Activated naive CD4-positive, alpha-beta T cell treated with anti-CD3 and anti-CD28 coated beads, Interleukin-2, amount 10 ng/mL, durations not matched to agents 7 days and 5 days (primary cell): ENCODE results near the gene UTS2B.
"Not testable (repeated sequence)": the region's sequence is repeated elsewhere in the genome, so short reads cannot be mapped to it uniquely, and the experiment has no call there.

ENCODE experiments used
- CTCF ChIA-PET: fragments of 350-600 bp; sonication (Branson Sonifier 250); formaldehyde crosslinking; loops from one replicate; lab custom pipeline; 2021; ENCODE audit warnings: antibody characterized with exemption; lab: Charles Lee
- DNase-seq: peaks from one replicate; pipeline ENCODE4 v3.0.0-alpha.2; 2020
- H3K27ac Mint-ChIP-seq: one replicate; pipeline ENCODE4 v1.8.0; 2021; ENCODE audit warnings: mild to moderate bottlenecking, moderate library complexity, mixed read lengths
- H3K27me3 Mint-ChIP-seq: one replicate; pipeline ENCODE4 v1.8.0; 2021; ENCODE audit warnings: mild to moderate bottlenecking, mixed read lengths
- H3K36me3 Mint-ChIP-seq: one replicate; pipeline ENCODE4 v1.8.0; 2021; ENCODE audit warnings: mixed read lengths
- H3K4me1 Mint-ChIP-seq: one replicate; pipeline ENCODE4 v1.8.0; 2021; ENCODE audit warnings: mixed read lengths
- H3K4me3 Mint-ChIP-seq: one replicate; pipeline ENCODE4 v1.8.0; 2021; ENCODE audit warnings: mild to moderate bottlenecking, moderate library complexity, mixed read lengths
- H3K9me3 Mint-ChIP-seq: one replicate; pipeline ENCODE4 v1.8.0; 2021; ENCODE audit warnings: mixed read lengths

UTS2B gene

DNA sequence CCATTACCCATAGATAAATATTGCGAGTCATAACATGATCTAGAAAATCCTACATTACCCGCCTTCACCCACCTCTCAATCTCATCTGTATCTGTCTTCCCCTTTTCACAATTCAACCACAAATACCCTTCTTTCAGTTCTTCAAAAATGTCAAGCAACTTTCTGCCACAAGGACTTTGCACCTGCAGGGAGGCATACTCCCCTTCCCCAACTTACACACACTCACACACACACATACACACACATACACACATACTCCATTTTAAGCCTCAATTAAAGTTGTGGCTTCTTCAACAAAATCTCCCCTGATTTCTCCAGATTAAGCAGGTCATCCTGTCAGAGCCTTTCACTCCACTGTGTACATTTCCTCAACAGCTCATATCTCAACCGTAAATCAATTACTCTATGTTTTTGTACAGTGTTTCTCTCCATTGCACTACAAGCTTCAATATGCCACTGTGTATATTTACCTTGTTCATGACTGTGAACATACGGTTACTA is 34.2 kb downstream of the UTS2B start:
- H3K9me3 Mint-ChIP-seq, result no peaks in the 10 kb centered on the region
- CTCF ChIA-PET, result no interaction called here
- H3K27ac Mint-ChIP-seq, result no peak overlapping the region
- no peaks in the 10 kb centered on the region for H3K27me3 Mint-ChIP-seq
- H3K4me3 Mint-ChIP-seq, result no peak overlapping the region
- H3K36me3 Mint-ChIP-seq, result no peaks in the 10 kb centered on the region
- H3K4me1 Mint-ChIP-seq, result no peaks in the 10 kb centered on the region
- no peak for DNase-seq

DNA sequence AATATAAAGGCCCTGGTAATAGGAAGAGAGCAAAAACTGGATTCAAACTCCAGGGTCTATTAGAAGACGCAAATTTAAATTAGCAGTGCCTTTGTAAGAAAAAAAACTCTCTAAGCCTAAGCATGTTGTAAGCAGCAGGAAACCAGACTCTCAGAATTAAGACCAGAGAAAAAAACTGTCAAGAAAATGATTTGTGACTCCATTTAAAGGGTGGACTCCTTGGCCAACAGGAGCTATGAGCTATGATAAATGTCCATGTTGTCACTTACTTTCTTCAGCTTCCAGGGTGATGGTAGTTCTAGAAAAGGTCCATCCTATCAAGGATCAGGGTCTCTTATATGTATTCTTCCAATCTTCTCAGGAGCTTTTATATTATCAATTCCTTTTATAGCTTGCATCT is 36.0 kb downstream of the UTS2B start:
- Mint-ChIP-seq H3K27me3 (no peaks in the 10 kb centered on the region), H3K9me3 (no peaks in the 10 kb centered on the region), H3K4me3 (no peak overlapping the region), H3K4me1 (no peaks in the 10 kb centered on the region), H3K27ac (no peak overlapping the region), H3K36me3 (no peaks in the 10 kb centered on the region)
- no peak for DNase-seq
- CTCF ChIA-PET, result no interaction called here

DNA sequence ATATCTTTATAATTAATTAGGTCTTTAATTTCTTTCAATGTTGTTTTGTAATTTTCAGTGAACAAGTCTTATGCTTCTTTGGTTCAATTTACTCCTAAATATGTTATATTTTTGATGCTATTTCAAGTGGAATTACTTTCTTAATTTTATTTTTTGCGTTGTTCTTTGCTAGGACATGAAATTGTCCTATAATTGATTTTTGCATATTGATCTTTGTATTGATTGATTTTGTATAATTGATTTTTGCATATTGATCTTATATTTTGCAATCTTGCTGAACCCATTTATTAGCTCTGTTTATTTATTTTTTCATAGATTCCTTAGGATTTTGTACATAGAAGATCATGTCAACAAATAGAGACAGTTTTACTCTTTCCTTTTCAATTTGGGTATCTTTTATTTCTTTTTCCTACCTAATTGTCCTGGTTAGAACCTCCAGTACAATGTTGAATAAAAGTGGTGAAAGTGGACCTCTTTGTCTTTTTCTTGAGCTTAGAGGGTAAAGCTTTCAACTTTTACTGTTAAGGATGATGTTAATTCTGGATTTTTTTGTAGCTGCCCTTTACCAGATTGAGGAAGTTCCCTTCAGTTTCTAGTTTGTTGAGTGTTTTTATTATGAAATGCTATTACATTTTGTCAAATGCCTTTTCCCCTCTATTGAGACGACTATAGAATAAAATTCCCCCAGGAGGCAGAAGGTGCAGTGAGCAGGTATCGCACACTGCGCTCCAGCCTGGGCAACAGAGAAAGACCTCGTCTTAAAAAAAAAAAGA is 37.9 kb downstream of the UTS2B start:
- DNase-seq, result no peak
- CTCF ChIA-PET, result no interaction called here
- Mint-ChIP-seq H3K4me1 (no peaks in the 10 kb centered on the region), H3K36me3 (no peaks in the 10 kb centered on the region), H3K27ac (no peak overlapping the region), H3K9me3 (no peaks in the 10 kb centered on the region), H3K27me3 (no peaks in the 10 kb centered on the region), H3K4me3 (no peak overlapping the region)

DNA sequence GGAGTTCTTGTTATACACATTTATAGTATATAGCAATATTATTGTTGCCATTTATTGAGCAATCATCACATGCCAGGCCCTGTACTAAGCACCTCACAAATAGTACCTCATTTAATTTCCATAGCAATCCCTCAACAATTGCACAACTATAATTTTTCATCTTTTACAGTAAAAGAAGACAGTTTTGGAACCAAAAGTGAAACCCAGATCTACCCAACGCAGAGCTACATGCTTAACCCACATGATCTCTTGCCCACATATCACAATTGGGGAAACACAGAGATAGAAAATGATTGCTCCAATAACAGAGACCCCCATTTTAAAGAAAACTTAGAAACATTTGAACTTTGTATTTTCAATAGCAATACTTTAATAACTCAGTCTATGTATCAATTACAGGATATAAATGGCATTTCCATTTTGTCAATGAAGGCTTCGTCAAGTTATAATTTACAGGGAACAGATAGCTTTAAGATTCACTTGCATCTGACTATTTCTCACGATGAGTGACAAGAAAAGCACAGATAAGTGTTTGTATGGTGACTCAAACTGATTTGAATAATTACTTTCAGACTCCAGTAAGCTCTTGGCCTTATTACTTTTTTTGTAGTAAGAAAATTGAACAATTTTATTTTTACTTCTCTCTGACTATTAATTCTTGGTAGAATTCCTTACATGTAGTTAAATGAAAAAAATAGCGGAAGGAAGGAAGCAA is 39.9 kb downstream of the UTS2B start:
- Mint-ChIP-seq H3K27me3 (no peaks in the 10 kb centered on the region), H3K4me1 (no peaks in the 10 kb centered on the region), H3K27ac (no peak overlapping the region), H3K36me3 (no peaks in the 10 kb centered on the region), H3K4me3 (no peak overlapping the region), H3K9me3 (no peaks in the 10 kb centered on the region)
- CTCF ChIA-PET, result no interaction called here
- no peak for DNase-seq

DNA sequence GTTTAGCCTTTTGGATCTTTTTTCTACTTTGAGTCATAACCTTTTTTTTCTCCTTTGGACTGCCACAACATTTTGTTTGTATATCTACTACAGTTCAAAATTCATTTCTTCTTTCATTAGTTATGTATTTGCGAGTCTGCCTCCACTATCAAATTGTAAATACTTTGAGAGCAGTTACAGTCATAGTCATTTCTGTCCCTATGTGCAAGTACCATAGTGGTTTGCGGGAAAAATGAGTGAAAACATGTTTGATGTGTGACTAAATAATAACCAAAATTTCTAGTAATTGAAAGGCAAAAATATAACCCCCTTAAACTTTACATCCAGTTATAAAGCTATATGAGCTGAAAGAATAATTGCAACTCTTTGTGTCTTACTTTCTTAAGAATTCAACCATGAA is 46.9 kb downstream of the UTS2B start:
- Mint-ChIP-seq H3K4me3 (no peak overlapping the region), H3K36me3 (no peaks in the 10 kb centered on the region), H3K27ac (no peak overlapping the region), H3K4me1 (no peaks in the 10 kb centered on the region), H3K9me3 (no peaks in the 10 kb centered on the region), H3K27me3 (no peaks in the 10 kb centered on the region)
- DNase-seq, result no peak
- CTCF ChIA-PET, result no interaction called here

DNA sequence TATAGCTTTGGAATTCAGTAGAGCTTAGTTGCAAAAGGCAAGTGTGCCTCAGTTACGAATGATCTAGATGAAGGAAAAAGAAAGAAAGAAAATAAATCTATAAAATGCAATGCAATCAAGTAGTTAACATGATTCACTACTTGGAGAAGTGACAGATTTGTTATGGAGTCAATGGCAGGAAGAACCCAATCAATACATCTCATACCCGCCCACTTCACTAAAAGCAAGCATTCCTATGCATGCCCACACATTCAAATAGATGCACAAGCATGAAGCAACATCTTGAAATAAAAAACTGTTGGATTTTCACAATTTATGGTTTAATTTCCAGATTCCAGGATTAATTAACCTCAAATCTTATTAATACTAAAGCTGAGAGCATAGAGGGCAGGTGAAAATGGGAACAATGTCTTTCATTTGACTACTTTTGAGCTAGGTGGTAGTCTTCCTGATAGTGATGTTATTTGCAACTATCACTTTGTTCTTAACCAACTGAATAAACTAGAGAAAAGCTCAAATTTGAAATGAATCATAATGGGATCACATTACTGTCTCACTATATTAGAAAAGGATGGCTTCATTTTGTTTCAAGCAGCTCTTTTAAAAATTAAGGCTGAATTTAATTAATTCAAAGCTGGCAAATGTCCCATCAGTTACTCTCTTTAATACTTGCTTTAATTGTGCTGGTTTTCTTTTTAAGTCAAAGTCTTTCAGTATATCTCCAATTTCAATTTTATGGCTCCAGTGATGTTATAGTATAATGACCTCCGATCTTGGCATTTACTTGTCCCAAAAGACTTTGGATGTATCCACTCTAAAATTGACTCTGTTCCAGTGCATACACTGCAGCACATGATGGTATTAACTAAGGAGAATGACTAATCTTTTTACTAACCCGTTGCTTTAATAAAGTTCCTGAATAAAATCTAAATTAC is 47.8 kb downstream of the UTS2B start:
- H3K9me3 Mint-ChIP-seq, result no peaks in the 10 kb centered on the region
- no peaks in the 10 kb centered on the region for H3K36me3 Mint-ChIP-seq
- H3K27me3 Mint-ChIP-seq, result no peaks in the 10 kb centered on the region
- no peak overlapping the region for H3K4me3 Mint-ChIP-seq
- DNase-seq, result no peak
- CTCF ChIA-PET, result no interaction called here
- H3K4me1 Mint-ChIP-seq, result no peaks in the 10 kb centered on the region
- no peak overlapping the region for H3K27ac Mint-ChIP-seq

DNA sequence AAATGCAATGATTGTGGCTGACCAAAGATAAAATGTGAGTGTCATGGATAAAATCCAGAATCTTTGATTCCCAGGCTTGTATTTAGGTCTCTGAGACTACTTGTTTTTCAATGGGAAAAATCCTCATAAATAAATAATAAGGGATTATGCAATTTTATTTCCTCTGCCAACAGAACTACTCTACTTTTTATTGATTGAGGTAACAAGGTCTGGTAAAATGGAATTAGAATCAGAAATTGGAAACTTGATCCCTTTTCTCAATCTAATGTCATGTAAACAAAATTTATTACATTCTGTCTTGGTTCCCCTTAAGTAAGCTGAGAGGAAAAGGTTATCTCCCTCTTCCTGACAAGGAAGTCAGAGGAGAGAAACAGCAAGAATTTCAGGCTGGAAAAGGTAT is 49.4 kb downstream of the UTS2B start:
- Mint-ChIP-seq H3K4me1 (no peaks in the 10 kb centered on the region), H3K27ac (no peak overlapping the region), H3K36me3 (no peaks in the 10 kb centered on the region), H3K27me3 (no peaks in the 10 kb centered on the region), H3K4me3 (no peak overlapping the region), H3K9me3 (no peaks in the 10 kb centered on the region)
- CTCF ChIA-PET, result no interaction called here
- no peak for DNase-seq

DNA sequence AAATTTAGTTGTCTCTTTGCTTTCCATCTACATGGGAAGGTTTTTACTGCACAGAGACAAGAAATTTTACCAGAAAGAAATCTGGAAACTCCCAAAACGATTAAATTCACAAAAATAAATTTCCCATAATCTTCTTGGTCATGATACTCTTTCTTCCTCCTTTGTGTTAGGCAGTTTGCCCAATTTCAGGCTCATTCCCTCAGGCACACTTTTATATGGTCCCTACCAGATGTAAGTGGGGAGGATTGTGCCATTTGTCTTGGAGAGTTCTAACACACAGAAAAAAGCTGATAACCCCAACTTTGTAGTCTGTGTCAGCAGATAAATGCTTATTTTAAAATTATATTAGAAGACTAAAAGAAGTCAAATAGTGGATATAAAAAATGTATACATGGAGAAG is 50.2 kb downstream of the UTS2B start:
- CTCF ChIA-PET, result no interaction called here
- Mint-ChIP-seq H3K9me3 (no peaks in the 10 kb centered on the region), H3K4me1 (no peaks in the 10 kb centered on the region), H3K27me3 (no peaks in the 10 kb centered on the region), H3K4me3 (no peak overlapping the region), H3K36me3 (no peaks in the 10 kb centered on the region), H3K27ac (no peak overlapping the region)
- DNase-seq, result no peak

DNA sequence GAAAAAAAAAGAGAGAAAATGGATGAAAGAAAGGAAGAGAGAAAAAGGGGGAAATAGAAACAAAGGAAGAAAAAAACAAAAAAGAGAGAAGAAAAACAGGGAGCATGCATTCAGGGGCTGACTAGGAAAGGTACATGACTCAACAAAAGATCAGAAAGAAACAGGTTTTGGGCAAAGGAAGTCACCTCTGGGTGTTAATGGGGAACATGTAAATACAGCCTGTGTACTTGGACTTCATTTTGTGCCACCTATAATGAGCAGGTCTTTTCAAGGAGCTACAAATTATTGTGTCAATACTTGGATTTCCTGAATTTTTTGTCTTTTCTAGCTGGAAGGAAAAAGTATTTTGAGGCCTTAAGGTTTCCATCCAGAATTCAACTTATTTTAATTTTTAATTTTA is 54.6 kb downstream of the UTS2B start:
- CTCF ChIA-PET, result no interaction called here

DNA sequence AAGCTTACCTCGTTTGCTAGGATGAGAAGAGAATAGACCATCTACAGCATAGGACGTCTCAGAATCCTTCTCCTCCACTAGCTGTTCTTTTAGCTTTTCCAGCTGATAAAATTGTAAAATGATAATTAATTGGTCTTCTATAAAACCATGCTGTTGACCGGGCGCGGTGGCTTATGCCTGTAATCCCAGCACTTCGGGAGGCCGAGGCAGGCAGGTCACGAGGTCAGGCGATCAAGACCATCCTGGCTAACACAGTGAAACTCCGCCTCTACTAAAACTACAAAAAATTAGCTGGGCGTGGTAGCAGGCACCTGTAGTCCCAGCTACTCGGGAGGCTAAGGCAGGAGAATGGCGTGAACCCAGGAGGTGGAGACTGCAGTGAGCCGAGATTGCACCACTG is 55.1 kb downstream of the UTS2B start:
- H3K27ac Mint-ChIP-seq, H3K36me3 Mint-ChIP-seq, H3K4me1 Mint-ChIP-seq, CTCF ChIA-PET, DNase-seq, H3K9me3 Mint-ChIP-seq, H3K27me3 Mint-ChIP-seq, H3K4me3 Mint-ChIP-seq: not testable (repeated sequence)

More for the DNA sequence above, 54.6 kb downstream of the UTS2B start:
- Mint-ChIP-seq H3K9me3 (no peaks in the 10 kb centered on the region), H3K27me3 (no peaks in the 10 kb centered on the region), H3K36me3 (no peaks in the 10 kb centered on the region), H3K4me3 (no peak overlapping the region), H3K27ac (no peak overlapping the region), H3K4me1 (no peaks in the 10 kb centered on the region)
- no peak for DNase-seq

DNA sequence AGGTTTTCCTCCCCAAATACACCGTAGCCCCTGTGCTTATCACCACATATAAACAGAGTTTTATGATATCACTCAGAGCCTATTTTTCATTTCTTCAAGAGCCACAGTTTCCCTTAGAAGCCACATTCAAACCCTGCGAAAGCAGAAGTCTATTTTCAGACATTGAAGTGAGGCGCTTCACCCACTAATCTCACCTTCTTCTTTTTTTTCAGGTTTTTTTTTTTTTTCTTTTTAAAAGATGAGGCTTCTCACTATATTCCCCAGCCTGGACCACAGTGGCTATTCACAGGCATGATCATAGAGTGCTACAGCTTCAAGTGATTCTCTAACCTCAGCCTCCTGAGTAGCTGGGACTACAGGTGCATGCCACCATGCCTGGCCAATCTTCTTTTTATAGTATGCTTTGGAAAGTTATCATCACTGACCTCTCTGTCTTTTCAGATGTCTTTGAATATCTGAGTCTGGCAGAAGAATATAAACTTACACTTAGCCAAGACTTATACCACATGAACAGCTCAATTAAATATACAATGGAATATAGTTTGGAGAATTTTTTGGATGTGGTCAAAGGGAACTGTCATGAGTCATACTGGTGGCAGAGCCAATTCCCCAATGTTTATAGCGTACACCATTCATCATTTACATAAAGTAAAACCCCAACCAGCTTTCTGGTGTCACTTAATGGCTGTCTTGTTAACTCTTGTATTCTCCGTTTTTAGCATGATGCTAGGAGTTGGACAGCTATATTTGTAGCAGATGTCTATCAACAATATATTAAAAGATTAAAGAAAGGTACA is 60.8 kb downstream of the UTS2B start:
- H3K27ac Mint-ChIP-seq, result no peak overlapping the region
- H3K36me3 Mint-ChIP-seq, result no peaks in the 10 kb centered on the region
- no peak overlapping the region for H3K4me3 Mint-ChIP-seq
- H3K27me3 Mint-ChIP-seq, result no peaks in the 10 kb centered on the region
- H3K9me3 Mint-ChIP-seq, result no peaks in the 10 kb centered on the region
- no peak for DNase-seq
- CTCF ChIA-PET, result no interaction called here
- H3K4me1 Mint-ChIP-seq, result no peaks in the 10 kb centered on the region

DNA sequence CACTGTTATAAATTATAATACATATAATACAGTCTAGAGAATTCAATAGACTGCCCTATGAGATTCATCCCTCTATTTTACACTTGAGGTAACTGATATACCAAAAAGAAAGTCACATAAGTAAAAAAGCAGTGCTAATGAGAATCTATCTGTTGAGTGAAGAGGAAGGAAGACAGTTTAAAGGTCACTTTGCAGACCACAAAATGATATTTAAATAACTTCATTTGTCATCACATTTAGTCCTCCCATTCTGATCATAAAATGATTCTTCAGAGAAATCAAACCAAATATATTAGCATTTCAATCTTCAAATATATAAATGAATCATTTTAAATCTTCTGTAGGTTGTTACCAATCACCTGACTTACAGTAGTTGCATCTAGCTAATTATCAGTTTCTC is 61.6 kb downstream of the UTS2B start:
- no peak overlapping the region for H3K27ac Mint-ChIP-seq
- H3K4me3 Mint-ChIP-seq, result no peak overlapping the region
- no peaks in the 10 kb centered on the region for H3K9me3 Mint-ChIP-seq
- CTCF ChIA-PET, result no interaction called here
- no peaks in the 10 kb centered on the region for H3K36me3 Mint-ChIP-seq
- H3K27me3 Mint-ChIP-seq, result no peaks in the 10 kb centered on the region
- H3K4me1 Mint-ChIP-seq, result no peaks in the 10 kb centered on the region
- no peak for DNase-seq

DNA sequence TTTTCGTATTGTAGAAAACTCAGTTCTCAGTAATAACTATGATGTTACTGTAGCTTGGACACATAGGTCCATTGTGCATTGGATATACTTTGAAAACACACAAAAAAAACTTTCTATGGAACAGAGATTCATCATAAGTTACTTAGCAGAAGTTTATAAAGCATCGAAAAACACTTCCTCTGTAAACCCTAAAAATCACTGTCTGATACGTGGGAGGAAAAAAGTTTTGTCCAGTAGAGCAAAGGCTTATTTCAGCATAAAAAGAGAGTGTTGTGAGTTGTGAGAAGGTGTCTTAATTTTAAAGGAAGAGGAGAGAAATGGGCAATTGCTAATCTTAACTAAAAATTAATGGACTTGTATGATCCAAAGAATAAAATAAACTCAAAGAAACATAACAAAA is 66.5 kb downstream of the UTS2B start:
- Mint-ChIP-seq H3K27me3 (no peaks in the 10 kb centered on the region), H3K4me3 (no peak overlapping the region), H3K4me1 (no peaks in the 10 kb centered on the region), H3K9me3 (no peaks in the 10 kb centered on the region), H3K27ac (no peak overlapping the region), H3K36me3 (no peaks in the 10 kb centered on the region)
- DNase-seq, result no peak
- CTCF ChIA-PET, result no interaction called here

DNA sequence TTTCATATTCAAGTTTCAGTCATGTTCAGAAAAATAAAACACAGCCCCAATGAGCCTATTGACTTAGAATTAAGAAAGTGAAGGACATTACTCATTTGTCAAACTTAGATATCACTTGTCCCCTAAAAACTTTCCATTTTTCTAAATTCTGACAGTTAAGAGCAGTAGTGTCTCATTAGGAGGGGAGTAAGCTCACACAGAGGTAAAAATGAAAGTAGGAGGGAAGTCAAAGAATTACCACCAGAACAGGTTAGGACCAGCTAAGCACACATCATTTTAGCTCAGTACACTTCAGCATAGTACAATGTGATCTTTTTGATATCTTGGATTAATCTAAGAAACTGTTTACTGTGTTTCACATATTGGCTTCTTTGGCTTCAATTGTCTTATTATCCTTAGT is 67.0 kb downstream of the UTS2B start:
- Mint-ChIP-seq H3K27ac (no peak overlapping the region), H3K4me3 (no peak overlapping the region), H3K9me3 (no peaks in the 10 kb centered on the region), H3K36me3 (no peaks in the 10 kb centered on the region), H3K27me3 (no peaks in the 10 kb centered on the region), H3K4me1 (no peaks in the 10 kb centered on the region)
- DNase-seq, result no peak
- CTCF ChIA-PET, result no interaction called here
